Suprapubic skin (tissue), 4 donors: ENCODE data around the gene CAV1. TPM values are rescaled to one million over a fixed set of nuclear protein-coding genes. Genes with fewer than 3 reads are reported as not detected.

Source experiments
- DNase-seq, 2 donors: peaks; one replicate each; pipeline ENCODE4 v3.0.0-alpha.2; 2019; ENCODE audit warnings: low spot score in 2 of 2
- H3K27ac ChIP-seq: fragments of 200-600 bp; sonication (generic); one replicate; pipeline ENCODE4 v1.5.1; 2019
- H3K27me3 ChIP-seq: fragments of 200-600 bp; sonication (generic); one replicate; pipeline ENCODE4 v1.5.1; 2019
- H3K36me3 ChIP-seq: fragments of 200-600 bp; sonication (generic); one replicate; pipeline ENCODE4 v1.5.1; 2019
- H3K4me1 ChIP-seq: fragments of 200-600 bp; sonication (generic); one replicate; pipeline ENCODE4 v1.5.1; 2019
- H3K4me3 ChIP-seq: fragments of 200-600 bp; sonication (generic); one replicate; pipeline ENCODE4 v1.5.1; 2019; ENCODE audit warnings: mild to moderate bottlenecking
- H3K9me3 ChIP-seq: fragments of 200-600 bp; sonication (generic); one replicate; pipeline ENCODE4 v1.5.1; 2019
- CTCF ChIP-seq, 2 donors: fragments of 200-600 bp in 1 of 2; fragments of 450-650 bp in 1 of 2; sonication (generic) in 1 of 2; IDR thresholded peaks; one replicate each; pipeline ENCODE4 v1.5.1; 2016 to 2019; ENCODE audit warnings: antibody characterized with exemption in 2 of 2, mild to moderate bottlenecking in 1 of 2, moderate library complexity in 1 of 2
- EP300 ChIP-seq: sonication (generic); formaldehyde crosslinking; IDR thresholded peaks from one replicate; pipeline ENCODE4 v1.6.1; 2017; ENCODE audit warnings: antibody characterized with exemption
- POLR2A ChIP-seq, 2 donors: fragments of 450-650 bp; IDR thresholded peaks; one replicate each; pipeline ENCODE4 v1.6.1; 2017; ENCODE audit warnings: antibody characterized with exemption in 2 of 2, mild to moderate bottlenecking in 2 of 2, moderate library complexity in 2 of 2
- POLR2AphosphoS5 ChIP-seq, 3 donors: sonication (generic); formaldehyde crosslinking; IDR thresholded peaks; one replicate each; pipeline ENCODE4 v1.6.1; 2017; ENCODE audit warnings: antibody characterized with exemption in 3 of 3
- WGBS: methylation state at CpG from one replicate; pipeline ENCODE4 v1.1.5; 2018; 5-methylcytosine and 5-hydroxymethylcytosine counted together
- total RNA-seq, 4 donors: library from RNA; depleted of rRNA; stranded (reverse); fragments of >200 nt; gene quantifications; one replicate each; pipeline ENCODE4 v1.1.0, GENCODE V29; 2016

The CAV1 gene
- total RNA-seq, 4 donors from 2014 or later, result 123 to 215 (median 187) TPM

GRCh38 chr7:116546916-116547315, 22.1 kb downstream of the CAV1 start:
- H3K9me3 ChIP-seq, result no peaks in the 10 kb centered on the region
- H3K27me3 ChIP-seq, result no peaks in the 10 kb centered on the region
- H3K36me3 ChIP-seq, result peaks cover 6% of the 10 kb centered on the region
- no peak overlapping the region for H3K27ac ChIP-seq
- no peak for DNase-seq
- no peak overlapping the region for H3K4me3 ChIP-seq
- H3K4me1 ChIP-seq, result peaks cover 24% of the 10 kb centered on the region
- TF ChIP-seq EP300 (no peak), CTCF (IDR thresholded peaks at IDR 0.05) (no peak), POLR2AphosphoS5 (IDR thresholded peaks at IDR 0.05) (no peak), POLR2A (IDR thresholded peaks at IDR 0.05) (no peak)
- WGBS, result 70% methylated on average over 1 of the region's 1 CpG

- H3K9me3 ChIP-seq, result no peaks in the 10 kb centered on the region
- no peak overlapping the region for H3K4me3 ChIP-seq
- DNase-seq, result no peak
- no peak for TF ChIP-seq POLR2AphosphoS5 (IDR thresholded peaks at IDR 0.05)
- no peak for TF ChIP-seq POLR2A (IDR thresholded peaks at IDR 0.05)
- no peak for TF ChIP-seq EP300
- no peak for TF ChIP-seq CTCF (IDR thresholded peaks at IDR 0.05)
- no peaks in the 10 kb centered on the region for H3K27me3 ChIP-seq
- 57% methylated on average over 2 of the region's 2 CpGs for WGBS
- H3K4me1 ChIP-seq, result peaks cover 22% of the 10 kb centered on the region
- no peak overlapping the region for H3K27ac ChIP-seq
- H3K36me3 ChIP-seq, result peaks cover 6% of the 10 kb centered on the region
Observed at GRCh38 chr7:116547347-116547746, 22.5 kb downstream of the CAV1 start.

GRCh38 chr7:116548506-116548905, 23.7 kb downstream of the CAV1 start:
- WGBS, result 75% methylated on average over 3 of the region's 3 CpGs
- peaks cover 18% of the 10 kb centered on the region for H3K4me1 ChIP-seq
- H3K9me3 ChIP-seq, result no peaks in the 10 kb centered on the region
- peaks cover 6% of the 10 kb centered on the region for H3K36me3 ChIP-seq
- peak overlapping the region; percentile 11 for H3K27ac ChIP-seq
- H3K27me3 ChIP-seq, result no peaks in the 10 kb centered on the region
- no peak overlapping the region for H3K4me3 ChIP-seq
- no peak for DNase-seq
- TF ChIP-seq EP300, result no peak
- TF ChIP-seq POLR2AphosphoS5 (IDR thresholded peaks at IDR 0.05), result no peak

GRCh38 chr7:116549370-116549769, 24.5 kb downstream of the CAV1 start:
- no peaks in the 10 kb centered on the region for H3K27me3 ChIP-seq
- H3K4me1 ChIP-seq, result peaks cover 24% of the 10 kb centered on the region
- TF ChIP-seq POLR2AphosphoS5 (IDR thresholded peaks at IDR 0.05) (no peak), POLR2A (IDR thresholded peaks at IDR 0.05) (no peak), EP300 (no peak), CTCF (IDR thresholded peaks at IDR 0.05) (no peak)
- no peaks in the 10 kb centered on the region for H3K9me3 ChIP-seq
- no peak overlapping the region for H3K27ac ChIP-seq
- peaks cover 6% of the 10 kb centered on the region for H3K36me3 ChIP-seq
- DNase-seq, result no peak
- H3K4me3 ChIP-seq, result no peak overlapping the region

- H3K4me1 ChIP-seq, result peaks cover 24% of the 10 kb centered on the region
- H3K27ac ChIP-seq, result no peak overlapping the region
- H3K36me3 ChIP-seq, result no peaks in the 10 kb centered on the region
- no peaks in the 10 kb centered on the region for H3K9me3 ChIP-seq
- no peak overlapping the region for H3K4me3 ChIP-seq
- TF ChIP-seq POLR2A (IDR thresholded peaks at IDR 0.05) (no peak), POLR2AphosphoS5 (IDR thresholded peaks at IDR 0.05) (no peak), CTCF (IDR thresholded peaks at IDR 0.05) (no peak), EP300 (no peak)
- no peaks in the 10 kb centered on the region for H3K27me3 ChIP-seq
- DNase-seq, result no peak
- 93% methylated on average over 5 of the region's 5 CpGs for WGBS
Observed at GRCh38 chr7:116551692-116552091, 26.9 kb downstream of the CAV1 start.

GRCh38 chr7:116552602-116553001, 27.8 kb downstream of the CAV1 start:
- WGBS, result 16% methylated on average over 1 of the region's 1 CpG
- DNase-seq, result no peak
- Histone ChIP-seq H3K36me3 (no peaks in the 10 kb centered on the region), H3K4me1 (peaks cover 25% of the 10 kb centered on the region), H3K27me3 (no peaks in the 10 kb centered on the region), H3K9me3 (no peaks in the 10 kb centered on the region), H3K27ac (no peak overlapping the region), H3K4me3 (no peak overlapping the region)
- TF ChIP-seq CTCF (IDR thresholded peaks at IDR 0.05), result no peak
- no peak for TF ChIP-seq POLR2A (IDR thresholded peaks at IDR 0.05)
- TF ChIP-seq POLR2AphosphoS5 (IDR thresholded peaks at IDR 0.05), result no peak
- no peak for TF ChIP-seq EP300
